Measurements from ENCODE around the gene GRK5. TPM values are rescaled to one million over a fixed set of nuclear protein-coding genes. Genes with fewer than 3 reads are reported as not detected.

GRK5 gene
- total RNA-seq, 1 experiment from 2014 or later, result 1.2 TPM

- Histone ChIP-seq H3K56ac (ENCODE audit: insufficient read length, low read depth, low read length) (no peak overlapping the region), H2AFZ (ENCODE audit: low read length) (no peak overlapping the region), H3K14ac (ENCODE audit: insufficient read depth, low read length) (no peak overlapping the region), H2BK12ac (ENCODE audit: insufficient read length, low read depth, low read length) (no peak overlapping the region), H3K4me1 (ENCODE audit: insufficient read depth, low read length) (no peaks in the 10 kb centered on the region), H4K20me1 (ENCODE audit: control insufficient read depth, insufficient read depth, insufficient read length) (no peaks in the 10 kb centered on the region), H2BK20ac (ENCODE audit: low read depth, low read length, poor library complexity, severe bottlenecking) (no peak overlapping the region), H3T11ph (ENCODE audit: low read length) (no peak overlapping the region), H3K9me3 (ENCODE audit: control insufficient read depth, low read depth, low read length) (peaks cover 4% of the 10 kb centered on the region), H3K18ac (ENCODE audit: insufficient read length, low read depth, low read length) (no peak overlapping the region), H3K23ac (ENCODE audit: insufficient read length, low read depth, low read length) (no peak overlapping the region), H4K8ac (replicated peaks; ENCODE audit: insufficient read length, low read depth, low read length) (no peak overlapping the region), H3K4ac (ENCODE audit: low read depth, low read length) (no peak overlapping the region), H4K91ac (ENCODE audit: insufficient read length, low read depth, low read length) (no peak overlapping the region), H3K79me1 (ENCODE audit: insufficient read depth, low read depth, low read length, poor library complexity, severe bottlenecking) (no peaks in the 10 kb centered on the region), H2BK5ac (ENCODE audit: insufficient read length, low read length) (no peak overlapping the region), H4K5ac (ENCODE audit: insufficient read length, low read depth, low read length) (no peak overlapping the region), H3K23me2 (ENCODE audit: insufficient read length, low read depth, low read length, poor library complexity, severe bottlenecking) (no peaks in the 10 kb centered on the region), H3K27ac (ENCODE audit: insufficient read length, low read depth, low read length) (no peak overlapping the region), H3K27me3 (ENCODE audit: insufficient read depth, low read length) (no peaks in the 10 kb centered on the region), H2BK15ac (ENCODE audit: low read depth, low read length) (no peak overlapping the region), H3K9ac (ENCODE audit: extremely low read depth, insufficient read length, low read length) (no peak overlapping the region), H2AK5ac (ENCODE audit: insufficient read length, low read length) (no peak overlapping the region), H3K4me2 (ENCODE audit: insufficient read depth, insufficient read length, low read length) (no peak overlapping the region), H2BK120ac (ENCODE audit: low read depth, low read length, poor library complexity, severe bottlenecking) (no peak overlapping the region), H3K79me2 (ENCODE audit: insufficient read depth, low read length) (no peaks in the 10 kb centered on the region)
- Mint-ChIP-seq H3K36me3 (ENCODE audit: insufficient read depth in 1 of 3, low read depth in 3 of 3) (peaks cover 1 to 6% (median 3%) of the 10 kb centered on the region in 3 experiments; a peak in 4 of 7 replicates), H3K27ac (no peak overlapping the region), H3K4me3 (no peak overlapping the region; a peak in 1 of 5 replicates), H3K4me1 (peaks cover 3 to 4% of the 10 kb centered on the region in 2 experiments; a peak in 2 of 4 replicates), H3K9me3 (peaks cover 12 to 16% of the 10 kb centered on the region in 2 experiments), H3K27me3 (ENCODE audit: low read depth) (no peaks in the 10 kb centered on the region; the same call in 1 of the 2 replicates)
- no peak for DNase-seq
- TF ChIP-seq CTCF (conservative IDR thresholded peaks at IDR 0.05), result no peak
- WGBS (ENCODE audit: extremely low coverage, insufficient read length, low lambda C conversion rate), result no CpG with 5 or more reads among the region's 4 CpGs
Measured at GRCh38 chr10:119351189-119351588, 143.8 kb downstream of the GRK5 start.

Data from H9 (cell line).